ENCODE measurements around the gene TMEM234.

DNA sequence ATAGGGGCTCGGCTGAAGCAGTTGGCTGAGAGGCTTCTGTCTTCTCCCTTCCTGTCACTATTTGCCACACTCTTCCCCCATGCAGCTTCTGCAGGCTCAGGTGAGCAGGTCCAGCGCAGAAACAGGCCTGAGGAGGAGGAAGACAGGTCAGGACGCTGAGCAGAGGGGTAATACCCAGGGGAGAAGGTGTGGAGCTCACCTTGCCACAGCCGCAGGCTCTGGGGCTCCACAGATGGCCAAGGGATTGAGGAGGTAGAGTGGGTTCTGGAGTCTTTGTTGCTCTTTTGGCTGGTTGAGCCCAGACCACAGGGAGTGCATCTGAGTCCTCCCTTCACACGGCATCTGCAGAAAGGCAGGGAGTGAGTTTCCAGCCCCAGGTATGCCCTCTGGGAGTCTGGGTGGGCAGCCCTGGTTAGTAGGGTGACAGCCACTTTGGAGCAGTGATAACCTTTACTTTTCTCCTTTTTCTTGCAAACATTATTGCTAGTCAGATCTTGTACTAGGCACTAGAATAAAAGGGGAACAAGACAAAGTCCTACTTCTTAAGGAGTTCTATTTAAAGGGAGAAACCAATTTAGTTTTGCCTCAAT, 9.8 kb upstream of the TMEM234 start:
- TF ChIP-seq, protein P1, sequence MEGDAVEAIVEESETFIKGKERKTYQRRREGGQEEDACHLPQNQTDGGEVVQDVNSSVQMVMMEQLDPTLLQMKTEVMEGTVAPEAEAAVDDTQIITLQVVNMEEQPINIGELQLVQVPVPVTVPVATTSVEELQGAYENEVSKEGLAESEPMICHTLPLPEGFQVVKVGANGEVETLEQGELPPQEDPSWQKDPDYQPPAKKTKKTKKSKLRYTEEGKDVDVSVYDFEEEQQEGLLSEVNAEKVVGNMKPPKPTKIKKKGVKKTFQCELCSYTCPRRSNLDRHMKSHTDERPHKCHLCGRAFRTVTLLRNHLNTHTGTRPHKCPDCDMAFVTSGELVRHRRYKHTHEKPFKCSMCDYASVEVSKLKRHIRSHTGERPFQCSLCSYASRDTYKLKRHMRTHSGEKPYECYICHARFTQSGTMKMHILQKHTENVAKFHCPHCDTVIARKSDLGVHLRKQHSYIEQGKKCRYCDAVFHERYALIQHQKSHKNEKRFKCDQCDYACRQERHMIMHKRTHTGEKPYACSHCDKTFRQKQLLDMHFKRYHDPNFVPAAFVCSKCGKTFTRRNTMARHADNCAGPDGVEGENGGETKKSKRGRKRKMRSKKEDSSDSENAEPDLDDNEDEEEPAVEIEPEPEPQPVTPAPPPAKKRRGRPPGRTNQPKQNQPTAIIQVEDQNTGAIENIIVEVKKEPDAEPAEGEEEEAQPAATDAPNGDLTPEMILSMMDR (IDR thresholded peaks at IDR 0.05): no peak
- TF ChIP-seq EP300 (IDR thresholded peaks at IDR 0.05): no peak
- no peak for TF ChIP-seq POLR2A (IDR thresholded peaks at IDR 0.05)
